ENCODE data around the gene ACAP3.

DNA sequence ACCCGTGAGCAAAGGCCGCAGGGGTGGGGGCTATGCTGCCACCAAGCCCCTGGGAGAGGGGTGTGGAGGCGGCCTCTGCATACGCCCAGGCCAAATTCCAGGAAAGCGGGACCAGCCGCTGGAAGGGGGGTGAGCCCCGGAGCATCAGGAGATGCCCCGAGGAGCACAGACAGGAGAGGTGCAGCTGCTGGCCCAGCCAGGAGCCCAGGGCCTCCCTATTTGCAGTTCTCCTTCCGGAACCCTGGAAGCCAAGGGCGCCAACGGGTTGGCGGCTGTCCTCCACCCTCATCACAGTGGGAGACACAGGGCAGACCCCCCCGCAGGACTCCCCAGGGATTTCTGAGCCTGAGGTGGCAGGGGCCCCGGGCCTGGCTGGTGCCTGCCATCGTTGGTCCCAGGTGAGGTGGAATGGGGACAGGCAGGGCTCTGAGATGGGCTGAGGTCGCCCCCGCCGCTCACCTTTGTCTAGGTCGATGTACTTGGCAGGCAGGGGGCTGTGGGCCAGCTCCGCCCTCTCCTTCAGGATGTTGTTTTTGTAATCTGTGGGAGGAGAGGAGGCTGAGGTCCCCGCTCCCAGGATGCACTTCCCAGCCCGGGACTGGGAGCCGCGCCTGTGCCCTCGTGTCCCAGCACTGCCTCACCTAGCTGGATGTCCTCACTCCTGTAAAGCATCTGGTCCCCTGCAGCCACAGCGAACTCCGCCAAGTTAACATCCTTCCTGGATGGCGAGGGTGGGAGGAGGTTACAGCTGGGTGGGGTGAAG is 45.8 kb upstream of the ACAP3 start:
- TF ChIP-seq OSR1 (CRISPR knock-in tag; IDR thresholded peaks at IDR 0.05) (no peak), ZNF565 (CRISPR knock-in tag; conservative IDR thresholded peaks at IDR 0.05; ENCODE audit: low read depth) (no peak), PPARA (CRISPR knock-in tag; IDR thresholded peaks at IDR 0.05; ENCODE audit: borderline replicate concordance) (no peak)
